Measurements from ENCODE around the gene MRGPRD.

DNA sequence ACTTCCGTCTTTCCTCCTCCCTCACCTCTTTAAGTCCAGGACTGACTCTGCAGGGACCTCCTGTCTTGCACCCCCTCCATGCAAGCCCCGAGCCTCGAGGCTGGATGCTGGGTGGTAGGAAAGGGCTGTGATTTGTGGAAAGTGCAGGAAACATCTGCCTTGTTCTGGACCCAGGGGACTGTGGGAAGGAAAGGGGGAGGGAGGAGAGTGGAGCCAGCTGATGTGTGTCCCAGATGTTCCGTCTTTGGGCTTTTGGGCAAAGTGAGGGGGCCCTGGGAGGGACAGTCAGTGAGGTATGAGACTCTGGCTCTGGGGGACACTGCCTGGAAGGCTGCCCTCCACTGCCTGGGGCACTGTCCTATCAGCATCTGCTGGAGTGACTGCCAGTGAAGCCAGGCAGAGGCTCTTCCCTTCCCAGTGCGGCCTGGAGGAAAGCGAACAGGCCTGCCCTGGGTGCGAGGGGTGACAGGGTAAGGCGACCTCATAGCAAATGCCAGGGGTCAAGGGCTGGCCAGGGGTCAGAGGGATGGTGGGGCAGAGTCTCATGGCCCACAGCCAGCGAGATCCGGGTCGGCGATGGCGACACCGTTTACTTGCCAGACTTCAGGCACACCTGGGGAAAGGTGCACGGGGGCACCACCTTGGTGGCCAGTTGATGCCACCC lies 1.7 kb downstream of the MRGPRD start:
- TF ChIP-seq, protein P1, sequence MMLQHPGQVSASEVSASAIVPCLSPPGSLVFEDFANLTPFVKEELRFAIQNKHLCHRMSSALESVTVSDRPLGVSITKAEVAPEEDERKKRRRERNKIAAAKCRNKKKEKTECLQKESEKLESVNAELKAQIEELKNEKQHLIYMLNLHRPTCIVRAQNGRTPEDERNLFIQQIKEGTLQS (IDR thresholded peaks at IDR 0.05), result no peak
- no peak for TF ChIP-seq TCF7L2 (IDR thresholded peaks at IDR 0.05; ENCODE audit: borderline replicate concordance, extremely low read depth, insufficient read depth, insufficient read length)
- no peak for TF ChIP-seq POLR2A (IDR thresholded peaks at IDR 0.05; ENCODE audit: borderline replicate concordance, extremely low read depth, insufficient read depth, insufficient read length)
- TF ChIP-seq, protein P2, sequence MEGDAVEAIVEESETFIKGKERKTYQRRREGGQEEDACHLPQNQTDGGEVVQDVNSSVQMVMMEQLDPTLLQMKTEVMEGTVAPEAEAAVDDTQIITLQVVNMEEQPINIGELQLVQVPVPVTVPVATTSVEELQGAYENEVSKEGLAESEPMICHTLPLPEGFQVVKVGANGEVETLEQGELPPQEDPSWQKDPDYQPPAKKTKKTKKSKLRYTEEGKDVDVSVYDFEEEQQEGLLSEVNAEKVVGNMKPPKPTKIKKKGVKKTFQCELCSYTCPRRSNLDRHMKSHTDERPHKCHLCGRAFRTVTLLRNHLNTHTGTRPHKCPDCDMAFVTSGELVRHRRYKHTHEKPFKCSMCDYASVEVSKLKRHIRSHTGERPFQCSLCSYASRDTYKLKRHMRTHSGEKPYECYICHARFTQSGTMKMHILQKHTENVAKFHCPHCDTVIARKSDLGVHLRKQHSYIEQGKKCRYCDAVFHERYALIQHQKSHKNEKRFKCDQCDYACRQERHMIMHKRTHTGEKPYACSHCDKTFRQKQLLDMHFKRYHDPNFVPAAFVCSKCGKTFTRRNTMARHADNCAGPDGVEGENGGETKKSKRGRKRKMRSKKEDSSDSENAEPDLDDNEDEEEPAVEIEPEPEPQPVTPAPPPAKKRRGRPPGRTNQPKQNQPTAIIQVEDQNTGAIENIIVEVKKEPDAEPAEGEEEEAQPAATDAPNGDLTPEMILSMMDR (IDR thresholded peaks at IDR 0.05 in 2 of 3, conservative IDR thresholded peaks at IDR 0.05 in 1 of 3; ENCODE audit: borderline replicate concordance in 1 of 3, insufficient read depth in 1 of 3, low read depth in 2 of 3, low read length in 2 of 3), result no peak
- no peak for TF ChIP-seq SP1 (IDR thresholded peaks at IDR 0.05; ENCODE audit: low read depth)
- no peak for TF ChIP-seq POLR2AphosphoS5 (IDR thresholded peaks at IDR 0.05; ENCODE audit: low read depth, low read length)

Measured in HCT116 (cell line).